ENCODE measurements around the gene FLVCR2.

Gene FLVCR2

GRCh38 chr14:75565056-75565455 is 13.4 kb upstream of the FLVCR2 start:
- Histone ChIP-seq H3K9me3 (ENCODE audit: control insufficient read depth, insufficient read depth, low read length) (no peaks in the 10 kb centered on the region), H3K27ac (ENCODE audit: low read depth, low read length) (no peak overlapping the region), H3K36me3 (ENCODE audit: control insufficient read depth, low read length) (no peaks in the 10 kb centered on the region), H3K9me2 (replicated peaks; ENCODE audit: control insufficient read depth, low read length) (no peaks in the 10 kb centered on the region), H3K4me3 (ENCODE audit: low read length) (no peak overlapping the region), H3K79me2 (ENCODE audit: control insufficient read depth, low read length) (no peaks in the 10 kb centered on the region), H3K27me3 (ENCODE audit: control insufficient read depth, low read length) (peaks cover 24% of the 10 kb centered on the region), H3K4me1 (ENCODE audit: control insufficient read depth, low read length) (no peaks in the 10 kb centered on the region; the same call in 1 of the 2 replicates), H4K20me1 (ENCODE audit: control insufficient read depth, insufficient read depth, low read depth, low read length) (no peaks in the 10 kb centered on the region), H3K4me2 (ENCODE audit: low read length) (no peak overlapping the region), H3F3A (ENCODE audit: control insufficient read depth, insufficient read depth) (no peaks in the 10 kb centered on the region)
- TF ChIP-seq CTCF (IDR thresholded peaks at IDR 0.05; ENCODE audit: low read depth, low read length, poor library complexity, severe bottlenecking): no peak
- no peak for TF ChIP-seq EZH2phosphoT487 (IDR thresholded peaks at IDR 0.05; ENCODE audit: borderline replicate concordance, low read length)

- no peaks in the 10 kb centered on the region for H3K79me2 ChIP-seq (ENCODE audit: control insufficient read depth, low read length)
- H3K27me3 ChIP-seq (ENCODE audit: control insufficient read depth, low read length): peaks cover 17% of the 10 kb centered on the region
These were observed 12.1 kb upstream of the FLVCR2 start for GRCh38 chr14:75566321-75566720.

GRCh38 chr14:75566752-75567151 is 11.7 kb upstream of the FLVCR2 start:
- Histone ChIP-seq H3K27me3 (ENCODE audit: control insufficient read depth, low read length) (peaks cover 15% of the 10 kb centered on the region), H3K36me3 (ENCODE audit: control insufficient read depth, low read length) (no peaks in the 10 kb centered on the region), H3K27ac (ENCODE audit: low read depth, low read length) (no peak overlapping the region), H3K79me2 (ENCODE audit: control insufficient read depth, low read length) (no peaks in the 10 kb centered on the region), H3K9me2 (replicated peaks; ENCODE audit: control insufficient read depth, low read length) (no peaks in the 10 kb centered on the region), H4K20me1 (ENCODE audit: control insufficient read depth, insufficient read depth, low read depth, low read length) (no peaks in the 10 kb centered on the region), H3K4me2 (ENCODE audit: low read length) (no peak overlapping the region), H3F3A (ENCODE audit: control insufficient read depth, insufficient read depth) (no peaks in the 10 kb centered on the region), H3K9me3 (ENCODE audit: control insufficient read depth, insufficient read depth, low read length) (no peaks in the 10 kb centered on the region), H3K4me1 (ENCODE audit: control insufficient read depth, low read length) (no peaks in the 10 kb centered on the region), H3K4me3 (ENCODE audit: low read length) (no peak overlapping the region)
- no peak for TF ChIP-seq CTCF (IDR thresholded peaks at IDR 0.05; ENCODE audit: low read depth, low read length, poor library complexity, severe bottlenecking)
- no peak for TF ChIP-seq EZH2phosphoT487 (IDR thresholded peaks at IDR 0.05; ENCODE audit: borderline replicate concordance, low read length)

More at GRCh38 chr14:75566321-75566720, 12.1 kb upstream of the FLVCR2 start:
- Histone ChIP-seq H4K20me1 (ENCODE audit: control insufficient read depth, insufficient read depth, low read depth, low read length) (no peaks in the 10 kb centered on the region), H3K4me3 (ENCODE audit: low read length) (no peak overlapping the region), H3K9me2 (replicated peaks; ENCODE audit: control insufficient read depth, low read length) (no peaks in the 10 kb centered on the region), H3K9me3 (ENCODE audit: control insufficient read depth, insufficient read depth, low read length) (no peaks in the 10 kb centered on the region), H3K4me1 (ENCODE audit: control insufficient read depth, low read length) (no peaks in the 10 kb centered on the region), H3K27ac (ENCODE audit: low read depth, low read length) (no peak overlapping the region), H3F3A (ENCODE audit: control insufficient read depth, insufficient read depth) (no peaks in the 10 kb centered on the region), H3K4me2 (ENCODE audit: low read length) (no peak overlapping the region), H3K36me3 (ENCODE audit: control insufficient read depth, low read length) (no peaks in the 10 kb centered on the region)
- TF ChIP-seq EZH2phosphoT487 (IDR thresholded peaks at IDR 0.05; ENCODE audit: borderline replicate concordance, low read length) (no peak), CTCF (IDR thresholded peaks at IDR 0.05; ENCODE audit: low read depth, low read length, poor library complexity, severe bottlenecking) (no peak)

Data from DOHH2 (cell line).